Trophoblast cell (in vitro differentiated cells and primary cell): ENCODE data around the gene GORASP2.
"Not testable (repeated sequence)": the region's sequence is repeated elsewhere in the genome, so short reads cannot be mapped to it uniquely, and the experiment has no call there.

Experiments used
- DNase-seq, 2 donors: peaks; one replicate each; pipeline ENCODE4 v3.0.0-alpha.2; 2016
- H2AFZ ChIP-seq: 2 replicates; pipeline ENCODE4 v1.6.1; 2013; ENCODE audit warnings: low read length, moderate library complexity, mild to moderate bottlenecking; ENCODE audit not compliant: insufficient read depth, poor library complexity
- H2AK5ac ChIP-seq: 2 replicates; pipeline ENCODE4 v1.6.1; 2013; ENCODE audit warnings: mild to moderate bottlenecking, low read length
- H2BK120ac ChIP-seq: 2 replicates; pipeline ENCODE4 v1.6.1; 2013; ENCODE audit warnings: low read length, mild to moderate bottlenecking, moderate library complexity; ENCODE audit not compliant: insufficient read depth, poor library complexity
- H2BK12ac ChIP-seq: 2 replicates; pipeline ENCODE4 v1.6.1; 2013; ENCODE audit warnings: mild to moderate bottlenecking, low read length, moderate library complexity
- H2BK5ac ChIP-seq: 2 replicates; pipeline ENCODE4 v1.6.1; 2013; ENCODE audit warnings: low read length, low read depth, moderate library complexity, mild to moderate bottlenecking; ENCODE audit not compliant: poor library complexity
- H3K14ac ChIP-seq: 2 replicates; pipeline ENCODE4 v1.6.1; 2013; ENCODE audit warnings: mild to moderate bottlenecking, low read length
- H3K18ac ChIP-seq: 2 replicates; pipeline ENCODE4 v1.6.1; 2013; ENCODE audit warnings: mild to moderate bottlenecking, low read length
- H3K23ac ChIP-seq: 2 replicates; pipeline ENCODE4 v1.6.1; 2013; ENCODE audit warnings: low read length
- H3K27ac ChIP-seq: 2 replicates; pipeline ENCODE4 v1.5.1; 2013; ENCODE audit warnings: low read depth, mild to moderate bottlenecking, inconsistent platforms, low read length, moderate library complexity
- H3K27me3 ChIP-seq: 2 replicates; pipeline ENCODE4 v1.6.1; 2013; ENCODE audit warnings: inconsistent platforms, mild to moderate bottlenecking, low read length, moderate library complexity; ENCODE audit not compliant: insufficient read depth
- H3K36me3 ChIP-seq, 2 experiments: 1 replicate in 1 of 2; 2 replicates in 1 of 2; pipeline ENCODE4 v1.6.1; 2013; ENCODE audit warnings: low read length in 2 of 2, mild to moderate bottlenecking in 2 of 2, moderate library complexity in 1 of 2; ENCODE audit not compliant: insufficient read depth in 2 of 2, control insufficient read depth in 1 of 2
- H3K4ac ChIP-seq: 2 replicates; pipeline ENCODE4 v1.6.1; 2013; ENCODE audit warnings: low read depth, mild to moderate bottlenecking, low read length, moderate library complexity
- H3K4me1 ChIP-seq, 2 experiments: 1 replicate in 1 of 2; 2 replicates in 1 of 2; pipeline ENCODE4 v1.6.1; 2013; ENCODE audit warnings: low read length in 2 of 2, mild to moderate bottlenecking in 2 of 2, moderate library complexity in 1 of 2; ENCODE audit not compliant: insufficient read depth in 2 of 2, control insufficient read depth in 1 of 2
- H3K4me2 ChIP-seq: 2 replicates; pipeline ENCODE4 v1.6.1; 2013; ENCODE audit warnings: inconsistent platforms, mild to moderate bottlenecking, low read length, moderate library complexity
- H3K4me3 ChIP-seq: 2 replicates; pipeline ENCODE4 v1.5.1; 2013; ENCODE audit warnings: mild to moderate bottlenecking, low read depth, low read length, inconsistent platforms
- H3K79me1 ChIP-seq: one replicate; pipeline ENCODE4 v1.6.1; 2013; ENCODE audit warnings: low read length
- H3K79me2 ChIP-seq: 2 replicates; pipeline ENCODE4 v1.6.1; 2013; ENCODE audit warnings: low read length, mild to moderate bottlenecking; ENCODE audit not compliant: control insufficient read depth, insufficient read depth, poor library complexity
- H3K9ac ChIP-seq: 2 replicates; pipeline ENCODE4 v1.6.1; 2013; ENCODE audit warnings: mild to moderate bottlenecking, low read length
- H3K9me3 ChIP-seq: 2 replicates; pipeline ENCODE4 v1.6.1; 2013; ENCODE audit warnings: low read depth, mild to moderate bottlenecking, control low read depth, inconsistent platforms, low read length; ENCODE audit not compliant: insufficient read depth
- H4K12ac ChIP-seq: 2 replicates; pipeline ENCODE4 v1.6.1; 2013; ENCODE audit warnings: low read depth, mild to moderate bottlenecking, low read length, moderate library complexity
- H4K8ac ChIP-seq: 2 replicates; pipeline ENCODE4 v1.6.1; 2013; ENCODE audit warnings: low read depth, mild to moderate bottlenecking, low read length, moderate library complexity
- H4K91ac ChIP-seq: one replicate; pipeline ENCODE4 v1.6.1; 2013; ENCODE audit warnings: low read depth, mild to moderate bottlenecking, low read length, moderate library complexity
- WGBS: extraction: QIAGEN DNeasy Blood & Tissue Kit; methylation state at CpG from one replicate; pipeline ENCODE4 v1.1.7; 2013; ENCODE audit warnings: missing lambda C conversion rate; ENCODE audit not compliant: insufficient read length, insufficient coverage; ENCODE audit errors: extremely low coverage; 5-methylcytosine and 5-hydroxymethylcytosine counted together

The GORASP2 gene

GRCh38 chr2:170897108-170897507, 31.9 kb upstream of the GORASP2 start:
- H3K4ac ChIP-seq: no peak overlapping the region
- no peak overlapping the region for H4K12ac ChIP-seq
- H3K4me1 ChIP-seq: peaks cover 0 to 6% of the 10 kb centered on the region in 2 experiments
- H2AFZ ChIP-seq: no peak overlapping the region
- H2AK5ac ChIP-seq: no peak overlapping the region
- no peak overlapping the region for H3K27ac ChIP-seq
- no peak overlapping the region for H3K18ac ChIP-seq
- H3K9me3 ChIP-seq: no peaks in the 10 kb centered on the region
- H2BK5ac ChIP-seq: no peak overlapping the region
- no peak overlapping the region for H4K91ac ChIP-seq
- H4K8ac ChIP-seq: no peak overlapping the region
- no peaks in the 10 kb centered on the region for H3K27me3 ChIP-seq
- peaks cover 2% of the 10 kb centered on the region for H3K79me1 ChIP-seq
- H3K9ac ChIP-seq: no peak overlapping the region
- no peaks in the 10 kb centered on the region for H3K36me3 ChIP-seq
- H3K23ac ChIP-seq: no peak overlapping the region
- H3K14ac ChIP-seq: no peak overlapping the region
- H2BK12ac ChIP-seq: no peak overlapping the region
- WGBS: no CpG with 5 or more reads among the region's 6 CpGs
- no peak overlapping the region for H3K4me3 ChIP-seq
- no peaks in the 10 kb centered on the region for H3K79me2 ChIP-seq
- no peak for DNase-seq
- H2BK120ac ChIP-seq: no peak overlapping the region
- no peak overlapping the region for H3K4me2 ChIP-seq

- Histone ChIP-seq H4K91ac (no peak overlapping the region), H2AK5ac (no peak overlapping the region), H3K14ac (no peak overlapping the region), H3K36me3 (no peaks in the 10 kb centered on the region), H2AFZ (no peak overlapping the region), H3K4me2 (no peak overlapping the region), H4K12ac (no peak overlapping the region), H2BK5ac (no peak overlapping the region), H3K4ac (no peak overlapping the region), H3K27ac (no peak overlapping the region), H2BK120ac (no peak overlapping the region), H3K4me1 (no peaks in the 10 kb centered on the region), H3K23ac (no peak overlapping the region), H3K9me3 (no peaks in the 10 kb centered on the region), H3K79me1 (no peaks in the 10 kb centered on the region), H3K9ac (no peak overlapping the region), H3K4me3 (no peak overlapping the region), H3K18ac (no peak overlapping the region), H3K27me3 (no peaks in the 10 kb centered on the region), H2BK12ac (no peak overlapping the region), H4K8ac (no peak overlapping the region), H3K79me2 (no peaks in the 10 kb centered on the region)
- no CpG with 5 or more reads among the region's 5 CpGs for WGBS
- no peak for DNase-seq
Observed at GRCh38 chr2:170905864-170906263, 23.2 kb upstream of the GORASP2 start.

- WGBS: no CpG with 5 or more reads among the region's 5 CpGs
- H3K4me2 ChIP-seq: no peak overlapping the region
- H3K9ac ChIP-seq: no peak overlapping the region
- no peak overlapping the region for H2BK120ac ChIP-seq
- no peak overlapping the region for H3K4ac ChIP-seq
- no peaks in the 10 kb centered on the region for H3K79me1 ChIP-seq
- H3K27me3 ChIP-seq: no peaks in the 10 kb centered on the region
- no peaks in the 10 kb centered on the region for H3K79me2 ChIP-seq
- no peak overlapping the region for H4K8ac ChIP-seq
- no peak overlapping the region for H3K18ac ChIP-seq
- no peaks in the 10 kb centered on the region for H3K36me3 ChIP-seq
- no peak overlapping the region for H2AK5ac ChIP-seq
- H3K14ac ChIP-seq: no peak overlapping the region
- peaks cover 10% of the 10 kb centered on the region for H3K9me3 ChIP-seq
- H3K4me1 ChIP-seq: no peaks in the 10 kb centered on the region
- H3K4me3 ChIP-seq: no peak overlapping the region
- no peak overlapping the region for H2BK5ac ChIP-seq
- DNase-seq: no peak
- H4K91ac ChIP-seq: no peak overlapping the region
- no peak overlapping the region for H2AFZ ChIP-seq
- no peak overlapping the region for H2BK12ac ChIP-seq
- no peak overlapping the region for H3K27ac ChIP-seq
- H4K12ac ChIP-seq: no peak overlapping the region
- no peak overlapping the region for H3K23ac ChIP-seq
Observed at GRCh38 chr2:170911314-170911889, 17.7 kb upstream of the GORASP2 start.

- H4K12ac ChIP-seq, H4K8ac ChIP-seq, H3K4ac ChIP-seq, H2AFZ ChIP-seq, H2BK12ac ChIP-seq, H2BK5ac ChIP-seq, H2BK120ac ChIP-seq, H4K91ac ChIP-seq, H3K27me3 ChIP-seq, H3K23ac ChIP-seq, H3K14ac ChIP-seq, H3K36me3 ChIP-seq, H3K27ac ChIP-seq, H3K79me2 ChIP-seq, H3K18ac ChIP-seq, H3K4me2 ChIP-seq, DNase-seq, H2AK5ac ChIP-seq, H3K9ac ChIP-seq: not testable (repeated sequence)
- WGBS: no CpG with 5 or more reads among the region's 17 CpGs
- Histone ChIP-seq H3K4me3 (peak overlapping the region; percentile 4), H3K79me1 (peaks cover 14% of the 10 kb centered on the region), H3K9me3 (peaks cover 16% of the 10 kb centered on the region), H3K4me1 (peaks cover 7 to 11% of the 10 kb centered on the region in 2 experiments)
Observed at GRCh38 chr2:170914994-170915666, 13.9 kb upstream of the GORASP2 start.
